HepG2 (cell line): ENCODE results near the gene TDRD1.

Experiments
- ATF4 ChIP-seq, 2 experiments: fragments of 450-650 bp in 1 of 2; sonication (generic) in 1 of 2; formaldehyde crosslinking; IDR thresholded peaks; 2 replicates each; pipeline versions ENCODE4 v1.5.0 to v1.8.0; 2020 to 2022; ENCODE audit warnings: mild to moderate bottlenecking in 1 of 2, missing genetic modification reagents in 1 of 2
- BORCS8-MEF2B ChIP-seq: sonication (generic); formaldehyde crosslinking; IDR thresholded peaks from 2 replicates; pipeline ENCODE4 v1.8.0; 2022; ENCODE audit warnings: mild to moderate bottlenecking, missing genetic modification reagents
- EP300 ChIP-seq, 3 experiments: sonication (generic) in 1 of 3; formaldehyde crosslinking in 1 of 3; IDR thresholded peaks; 2 replicates each; pipeline versions ENCODE4 v1.5.1 to v1.6.1; 2011 to 2020; ENCODE audit warnings: low read depth in 2 of 3, low read length in 2 of 3, borderline replicate concordance in 1 of 3, improper control_type of control experiment in 1 of 3, mild to moderate bottlenecking in 1 of 3, missing genetic modification reagents in 1 of 3, moderate library complexity in 1 of 3
- GTF2F1 ChIP-seq: fragments of 150-350 bp; IDR thresholded peaks from 2 replicates; pipeline ENCODE4 v1.6.1; 2014; ENCODE audit warnings: low read length
- PCBP1 ChIP-seq: fragments of 200-400 bp; formaldehyde crosslinking; IDR thresholded peaks from 2 replicates; pipeline ENCODE4 v1.6.1; 2017; ENCODE audit warnings: mild to moderate bottlenecking, low read depth, low read length, borderline replicate concordance
- REST ChIP-seq, 2 experiments: IDR thresholded peaks; 2 replicates each; pipeline ENCODE4 v1.6.1; 2011 to 2012; ENCODE audit warnings: low read length in 2 of 2, borderline replicate concordance in 1 of 2, low read depth in 1 of 2, mild to moderate bottlenecking in 1 of 2, moderate library complexity in 1 of 2
- SP1 ChIP-seq, 2 experiments: fragments of 450-650 bp in 1 of 2; sonication (generic) in 1 of 2; formaldehyde crosslinking in 1 of 2; IDR thresholded peaks; 2 replicates each; pipeline versions ENCODE4 v1.4.0 to v1.6.1; 2016 to 2020; ENCODE audit warnings: missing genetic modification reagents in 1 of 2
- ZBTB40 ChIP-seq, 2 experiments: fragments of 450-650 bp in 1 of 2; sonication (generic) in 1 of 2; formaldehyde crosslinking in 1 of 2; IDR thresholded peaks; 2 replicates each; pipeline versions ENCODE4 v1.6.1 to v1.8.0; 2016 to 2022; ENCODE audit warnings: antibody characterized with exemption in 1 of 2, mild to moderate bottlenecking in 1 of 2, missing genetic modification reagents in 1 of 2
- ZNF274 ChIP-seq: sonication (generic); formaldehyde crosslinking; IDR thresholded peaks from 2 replicates; pipeline ENCODE4 v1.5.1; 2020; ENCODE audit warnings: mild to moderate bottlenecking, missing genetic modification reagents
- ZNF350 ChIP-seq: sonication (generic); formaldehyde crosslinking; IDR thresholded peaks from 2 replicates; pipeline ENCODE4 v1.4.0; 2020; ENCODE audit warnings: mild to moderate bottlenecking, low read depth, missing genetic modification reagents, borderline replicate concordance
- ZNF558 ChIP-seq: sonication (generic); formaldehyde crosslinking; IDR thresholded peaks from 2 replicates; pipeline ENCODE4 v1.9.0; 2022; ENCODE audit warnings: mild to moderate bottlenecking, missing genetic modification reagents, borderline replicate concordance
- ZNF761 ChIP-seq: sonication (generic); formaldehyde crosslinking; conservative IDR thresholded peaks from 2 replicates; pipeline ENCODE4 v1.4.0; 2020; ENCODE audit warnings: mild to moderate bottlenecking, missing genetic modification reagents
- TF ChIP-seq, protein P1 (sequence below): fragments of 450-650 bp; IDR thresholded peaks from 2 replicates; pipeline ENCODE4 v1.6.1; 2016

DNA sequence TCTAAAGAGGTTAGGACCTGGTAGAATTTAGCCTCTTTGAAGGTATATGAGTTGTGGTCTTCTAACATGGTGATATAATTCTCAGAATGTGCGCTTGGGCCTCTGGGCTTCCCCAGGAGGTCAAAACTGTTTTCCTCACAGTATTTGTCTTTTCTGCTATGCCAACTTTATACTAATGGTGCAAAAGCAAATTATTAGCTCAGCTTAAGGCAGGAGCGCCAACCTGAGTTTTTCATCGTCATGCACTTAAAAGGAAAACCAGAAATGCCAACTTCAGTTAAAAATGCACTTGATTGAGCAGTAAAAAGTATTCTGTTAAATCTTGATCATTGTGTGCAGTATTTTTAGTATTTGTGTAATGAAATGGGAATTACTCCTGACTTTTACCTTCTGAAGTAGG, 9.7 kb downstream of the TDRD1 start:
- TF ChIP-seq, protein P1, sequence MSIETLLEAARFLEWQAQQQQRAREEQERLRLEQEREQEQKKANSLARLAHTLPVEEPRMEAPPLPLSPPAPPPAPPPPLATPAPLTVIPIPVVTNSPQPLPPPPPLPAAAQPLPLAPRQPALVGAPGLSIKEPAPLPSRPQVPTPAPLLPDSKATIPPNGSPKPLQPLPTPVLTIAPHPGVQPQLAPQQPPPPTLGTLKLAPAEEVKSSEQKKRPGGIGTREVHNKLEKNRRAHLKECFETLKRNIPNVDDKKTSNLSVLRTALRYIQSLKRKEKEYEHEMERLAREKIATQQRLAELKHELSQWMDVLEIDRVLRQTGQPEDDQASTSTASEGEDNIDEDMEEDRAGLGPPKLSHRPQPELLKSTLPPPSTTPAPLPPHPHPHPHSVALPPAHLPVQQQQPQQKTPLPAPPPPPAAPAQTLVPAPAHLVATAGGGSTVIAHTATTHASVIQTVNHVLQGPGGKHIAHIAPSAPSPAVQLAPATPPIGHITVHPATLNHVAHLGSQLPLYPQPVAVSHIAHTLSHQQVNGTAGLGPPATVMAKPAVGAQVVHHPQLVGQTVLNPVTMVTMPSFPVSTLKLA: no peak
- TF ChIP-seq BORCS8-MEF2B (CRISPR knock-in tag): no peak
- no peak for TF ChIP-seq ZNF558 (CRISPR knock-in tag)
- TF ChIP-seq ZNF761 (CRISPR knock-in tag): no peak
- TF ChIP-seq SP1 (IDR thresholded peaks at IDR 0.05): no peak
- no peak for TF ChIP-seq SP1 (CRISPR knock-in tag; IDR thresholded peaks at IDR 0.05)
- no peak for TF ChIP-seq PCBP1
- no peak for TF ChIP-seq EP300 (IDR thresholded peaks at IDR 0.05; ENCODE audit: low read depth in 2 of 2, low read length in 2 of 2)
- TF ChIP-seq EP300 (CRISPR knock-in tag; IDR thresholded peaks at IDR 0.05; ENCODE audit: borderline replicate concordance): no peak
- no peak for TF ChIP-seq ZNF274
- TF ChIP-seq REST (IDR thresholded peaks at IDR 0.05; ENCODE audit: borderline replicate concordance in 1 of 2, low read depth in 1 of 2, low read length in 2 of 2): no peak
- TF ChIP-seq GTF2F1: no peak
- no peak for TF ChIP-seq ZNF350 (CRISPR knock-in tag)
- TF ChIP-seq ATF4 (CRISPR knock-in tag; IDR thresholded peaks at IDR 0.05): no peak
- TF ChIP-seq ZBTB40 (IDR thresholded peaks at IDR 0.05): no peak
- TF ChIP-seq ZBTB40 (CRISPR knock-in tag; IDR thresholded peaks at IDR 0.05): no peak
